Endothelial cell (in vitro differentiated cells): ENCODE data around the gene CLCN4. TPM values are rescaled to one million over a fixed set of nuclear protein-coding genes. Genes with fewer than 3 reads are reported as not detected.

Source experiments
- DNase-seq: peaks from one replicate; pipeline ENCODE4 v3.0.0; 2021; ENCODE audit warnings: low spot score
- H3K27ac Mint-ChIP-seq: one replicate; pipeline ENCODE4 v1.8.0; 2021; ENCODE audit warnings: mixed read lengths, inconsistent platforms; ENCODE audit not compliant: unreplicated experiment
- H3K27me3 Mint-ChIP-seq: one replicate; pipeline ENCODE4 v1.8.0; 2021; ENCODE audit warnings: mild to moderate bottlenecking, moderate library complexity, mixed read lengths, inconsistent platforms; ENCODE audit not compliant: unreplicated experiment
- H3K36me3 Mint-ChIP-seq: one replicate; pipeline ENCODE4 v1.8.0; 2021; ENCODE audit warnings: mild to moderate bottlenecking, low read depth, mixed read lengths, inconsistent platforms; ENCODE audit not compliant: unreplicated experiment
- H3K4me1 Mint-ChIP-seq: one replicate; pipeline ENCODE4 v1.8.0; 2021; ENCODE audit warnings: mild to moderate bottlenecking, mixed read lengths, inconsistent platforms; ENCODE audit not compliant: unreplicated experiment
- H3K4me3 Mint-ChIP-seq: one replicate; pipeline ENCODE4 v1.8.0; 2021; ENCODE audit warnings: mild to moderate bottlenecking, mixed read lengths, inconsistent platforms; ENCODE audit not compliant: unreplicated experiment
- H3K9me3 Mint-ChIP-seq: one replicate; pipeline ENCODE4 v1.8.0; 2021; ENCODE audit warnings: mixed read lengths, inconsistent platforms; ENCODE audit not compliant: unreplicated experiment
- total RNA-seq: library from RNA; stranded (reverse); fragmentation: NEBNext Ultra II Directional; extraction: Animal tissue kit (Norgen Biotek cat#: 25700); gene quantifications from one replicate; pipeline ENCODE4 v1.2.1, GENCODE V29; 2021; ENCODE audit not compliant: unreplicated experiment
- TF ChIP-seq, protein P1 (sequence below): fragments of 200-600 bp; sonication (generic); IDR thresholded peaks from one replicate; pipeline ENCODE4 v1.5.0; 2021; ENCODE audit warnings: antibody characterized with exemption; ENCODE audit not compliant: unreplicated experiment

Gene CLCN4
- total RNA-seq, 1 donor from 2014 or later = 23.1 TPM

DNA sequence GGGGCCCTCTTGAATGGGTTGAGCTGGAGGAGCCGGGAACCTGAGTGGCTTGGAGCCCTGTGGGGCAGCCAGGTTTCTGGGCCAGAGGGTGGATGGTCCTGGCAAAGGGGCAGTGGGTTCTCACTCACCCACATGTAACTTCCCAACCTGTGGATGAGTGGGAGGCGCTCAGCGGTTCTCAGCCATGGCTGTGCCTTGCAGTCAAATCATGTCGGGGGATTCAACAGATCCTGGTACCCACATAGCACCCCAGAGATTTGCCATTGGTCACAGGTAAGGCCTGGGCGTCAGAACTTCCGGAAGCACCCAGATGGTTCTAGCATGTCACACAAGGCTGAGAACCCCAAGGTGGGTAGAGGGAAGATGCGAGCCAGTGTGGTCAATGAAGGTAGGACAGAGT, 21.9 kb upstream of the CLCN4 start:
- no peaks in the 10 kb centered on the region for H3K9me3 Mint-ChIP-seq

DNA sequence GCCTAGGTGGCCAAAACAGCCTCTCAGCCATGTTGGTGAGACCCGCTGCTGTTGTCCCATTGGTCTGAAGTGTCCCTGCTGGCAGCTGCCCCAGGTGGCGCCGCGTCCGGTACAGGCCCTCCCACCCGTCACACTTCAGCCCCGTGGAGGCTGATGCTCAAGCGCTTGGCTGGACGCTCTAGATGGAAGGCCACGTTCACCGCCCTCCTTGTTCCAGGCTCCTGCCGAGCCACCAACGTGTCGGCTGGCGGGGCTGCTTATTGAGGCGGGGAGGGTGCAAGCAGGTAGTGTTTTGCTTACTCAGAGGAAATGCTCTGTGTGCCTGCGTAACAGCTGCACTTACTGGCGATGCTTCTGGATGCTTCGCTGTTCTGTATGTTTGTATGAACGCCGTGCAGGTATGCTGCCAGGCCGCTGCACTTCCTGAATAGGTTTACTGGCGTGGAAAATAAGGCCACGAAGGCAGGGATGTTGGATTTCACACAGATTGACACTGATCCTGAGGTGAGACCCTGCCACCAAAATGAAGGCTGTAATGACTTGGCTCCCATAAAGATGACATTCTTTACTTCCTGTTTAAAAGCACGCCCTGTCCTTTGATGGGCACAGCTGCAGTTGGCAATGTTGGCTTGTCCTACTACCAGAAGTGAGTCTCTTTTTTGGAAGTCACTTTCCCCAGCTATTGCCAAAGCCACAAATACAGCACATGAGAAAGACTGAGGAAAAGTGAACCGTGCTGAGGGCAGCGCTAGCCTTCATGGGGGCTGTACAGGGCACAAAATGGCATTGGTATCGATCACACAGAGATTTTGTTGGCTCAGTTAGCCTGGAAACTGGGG, 21.0 kb upstream of the CLCN4 start:
- no peak overlapping the region for H3K27ac Mint-ChIP-seq
- no peaks in the 10 kb centered on the region for H3K27me3 Mint-ChIP-seq
- no peak for DNase-seq
- H3K36me3 Mint-ChIP-seq = peaks cover 28% of the 10 kb centered on the region
- H3K9me3 Mint-ChIP-seq = no peaks in the 10 kb centered on the region
- H3K4me1 Mint-ChIP-seq = no peaks in the 10 kb centered on the region
- TF ChIP-seq, protein P1, sequence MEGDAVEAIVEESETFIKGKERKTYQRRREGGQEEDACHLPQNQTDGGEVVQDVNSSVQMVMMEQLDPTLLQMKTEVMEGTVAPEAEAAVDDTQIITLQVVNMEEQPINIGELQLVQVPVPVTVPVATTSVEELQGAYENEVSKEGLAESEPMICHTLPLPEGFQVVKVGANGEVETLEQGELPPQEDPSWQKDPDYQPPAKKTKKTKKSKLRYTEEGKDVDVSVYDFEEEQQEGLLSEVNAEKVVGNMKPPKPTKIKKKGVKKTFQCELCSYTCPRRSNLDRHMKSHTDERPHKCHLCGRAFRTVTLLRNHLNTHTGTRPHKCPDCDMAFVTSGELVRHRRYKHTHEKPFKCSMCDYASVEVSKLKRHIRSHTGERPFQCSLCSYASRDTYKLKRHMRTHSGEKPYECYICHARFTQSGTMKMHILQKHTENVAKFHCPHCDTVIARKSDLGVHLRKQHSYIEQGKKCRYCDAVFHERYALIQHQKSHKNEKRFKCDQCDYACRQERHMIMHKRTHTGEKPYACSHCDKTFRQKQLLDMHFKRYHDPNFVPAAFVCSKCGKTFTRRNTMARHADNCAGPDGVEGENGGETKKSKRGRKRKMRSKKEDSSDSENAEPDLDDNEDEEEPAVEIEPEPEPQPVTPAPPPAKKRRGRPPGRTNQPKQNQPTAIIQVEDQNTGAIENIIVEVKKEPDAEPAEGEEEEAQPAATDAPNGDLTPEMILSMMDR = no peak
- H3K4me3 Mint-ChIP-seq = no peak overlapping the region

More for the DNA sequence above, 21.9 kb upstream of the CLCN4 start:
- no peak overlapping the region for H3K4me3 Mint-ChIP-seq
- no peaks in the 10 kb centered on the region for H3K4me1 Mint-ChIP-seq
- no peak for DNase-seq
- H3K36me3 Mint-ChIP-seq = peaks cover 27% of the 10 kb centered on the region
- TF ChIP-seq, protein P1 = no peak
- H3K27me3 Mint-ChIP-seq = peaks cover 2% of the 10 kb centered on the region
- no peak overlapping the region for H3K27ac Mint-ChIP-seq

DNA sequence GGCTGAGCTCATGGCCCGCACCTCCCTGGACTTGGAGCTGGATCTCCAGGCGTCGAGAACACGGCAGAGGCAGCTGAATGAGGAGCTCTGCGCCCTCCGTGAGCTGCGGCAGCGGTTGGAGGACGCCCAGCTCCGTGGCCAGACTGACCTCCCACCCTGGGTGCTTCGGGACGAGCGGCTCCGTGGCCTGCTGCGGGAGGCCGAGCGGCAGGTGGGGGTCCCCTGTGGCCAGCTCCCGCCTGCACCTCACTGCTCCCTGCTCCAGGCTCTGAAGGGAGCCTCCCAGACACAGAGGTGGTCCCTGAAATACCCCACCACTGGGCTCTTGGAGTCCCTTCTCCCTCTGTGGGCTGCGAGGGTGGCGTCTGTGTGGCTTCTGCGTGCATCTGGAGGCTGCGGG, 18.0 kb upstream of the CLCN4 start:
- TF ChIP-seq, protein P1 = no peak
- Mint-ChIP-seq H3K36me3 (peaks cover 24% of the 10 kb centered on the region), H3K4me3 (no peak overlapping the region), H3K9me3 (no peaks in the 10 kb centered on the region), H3K27ac (no peak overlapping the region), H3K27me3 (no peaks in the 10 kb centered on the region), H3K4me1 (no peaks in the 10 kb centered on the region)
- no peak for DNase-seq

DNA sequence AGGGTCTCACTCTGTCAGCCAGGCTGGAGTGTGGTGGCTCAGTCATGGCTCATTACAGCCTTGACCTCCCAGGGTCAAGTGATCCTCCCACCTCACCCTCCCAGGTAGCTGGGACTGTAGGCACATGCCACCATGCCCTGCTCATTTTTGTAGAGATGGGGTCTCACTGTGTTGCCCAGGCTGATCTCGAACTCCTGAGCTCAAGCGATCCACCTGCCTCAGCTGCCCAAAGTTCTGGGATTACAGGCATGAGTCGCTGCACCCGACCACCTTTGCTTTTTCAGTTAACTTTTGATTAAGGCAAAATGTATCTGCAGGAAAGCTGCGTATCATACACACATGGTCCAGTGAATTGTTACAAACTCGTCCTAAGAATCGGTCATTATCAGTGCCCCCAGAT, 16.5 kb upstream of the CLCN4 start:
- no peak overlapping the region for H3K27ac Mint-ChIP-seq
- H3K4me3 Mint-ChIP-seq = no peak overlapping the region
- TF ChIP-seq, protein P1 = no peak
- H3K36me3 Mint-ChIP-seq = peaks cover 16% of the 10 kb centered on the region
- no peak for DNase-seq
- no peaks in the 10 kb centered on the region for H3K4me1 Mint-ChIP-seq
- no peaks in the 10 kb centered on the region for H3K9me3 Mint-ChIP-seq
- no peaks in the 10 kb centered on the region for H3K27me3 Mint-ChIP-seq

DNA sequence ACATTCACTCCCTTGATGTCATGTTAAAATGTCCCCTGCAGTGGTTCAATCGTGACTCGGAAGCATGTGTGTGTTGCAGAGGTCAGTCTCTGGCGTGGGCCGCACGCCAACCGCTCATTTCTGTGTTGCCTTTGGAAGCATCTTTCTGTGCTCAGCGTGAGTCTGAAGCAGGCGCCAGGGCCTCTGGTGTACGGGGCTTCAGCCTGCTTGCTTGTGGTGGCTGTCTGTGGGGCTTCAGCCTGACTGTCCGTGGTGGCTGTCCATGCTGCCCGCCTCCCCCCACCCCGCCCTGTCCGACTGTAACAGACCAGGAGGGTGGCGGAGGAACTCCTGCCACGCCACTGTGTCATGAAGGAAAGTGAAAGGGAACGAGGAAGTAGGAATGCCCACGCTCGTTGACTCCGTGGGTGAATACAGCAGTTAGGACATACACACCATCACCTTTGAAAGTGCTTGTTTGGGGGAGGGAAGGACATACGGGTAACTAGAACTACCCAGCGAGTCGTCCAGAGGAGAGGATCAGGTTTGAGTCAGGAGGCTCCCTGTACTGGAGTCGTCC, 14.7 kb upstream of the CLCN4 start:
- Mint-ChIP-seq H3K4me3 (no peak overlapping the region), H3K4me1 (no peaks in the 10 kb centered on the region), H3K27ac (no peak overlapping the region), H3K27me3 (no peaks in the 10 kb centered on the region), H3K9me3 (no peaks in the 10 kb centered on the region), H3K36me3 (peaks cover 23% of the 10 kb centered on the region)
- no peak for DNase-seq
- TF ChIP-seq, protein P1 = no peak
